ENCODE data around the gene CCDC179. TPM values are rescaled to one million over a fixed set of nuclear protein-coding genes. Genes with fewer than 3 reads are reported as not detected.

CCDC179 gene
- polyA plus RNA-seq (ENCODE audit: insufficient read length in 4 of 4): not detected

- no peak for DNase-seq (ENCODE audit: low read depth in 4 of 4, low spot score in 3 of 4)
These were observed at the start of gene CCDC179 for GRCh38 chr11:22860241-22860640. CCDC179 (minus strand) TSS chr11:22860474; CDS start chr11:22860421, 53 bp downstream.

- DNase-seq (ENCODE audit: low read depth in 4 of 4, low spot score in 3 of 4): no peak
These were observed 43.5 kb upstream of the CCDC179 start for GRCh38 chr11:22903782-22904181.

- DNase-seq (ENCODE audit: low read depth in 4 of 4, low spot score in 3 of 4): no peak
These were observed 41.3 kb upstream of the CCDC179 start for GRCh38 chr11:22901603-22902002.

GRCh38 chr11:22900764-22901486, 40.7 kb upstream of the CCDC179 start:
- no peak for DNase-seq (ENCODE audit: low read depth in 4 of 4, low spot score in 3 of 4)

GRCh38 chr11:22898036-22898435, 37.8 kb upstream of the CCDC179 start:
- DNase-seq (ENCODE audit: low read depth in 4 of 4, low spot score in 3 of 4): no peak

- no peak for DNase-seq (ENCODE audit: low read depth in 4 of 4, low spot score in 3 of 4)
These were observed 30.0 kb upstream of the CCDC179 start for GRCh38 chr11:22890227-22890626.

- no peak for DNase-seq (ENCODE audit: low read depth in 4 of 4, low spot score in 3 of 4)
These were observed 23.9 kb upstream of the CCDC179 start for GRCh38 chr11:22884217-22884616.

GRCh38 chr11:22879630-22880029, 19.4 kb upstream of the CCDC179 start:
- DNase-seq (ENCODE audit: low read depth in 4 of 4, low spot score in 3 of 4): no peak

GRCh38 chr11:22878604-22879003, 18.3 kb upstream of the CCDC179 start:
- no peak for DNase-seq (ENCODE audit: low read depth in 4 of 4, low spot score in 3 of 4)

- DNase-seq (ENCODE audit: low read depth in 4 of 4, low spot score in 3 of 4): no peak
These were observed 17.8 kb upstream of the CCDC179 start for GRCh38 chr11:22878039-22878438.

GRCh38 chr11:22875869-22876473, 15.7 kb upstream of the CCDC179 start:
- DNase-seq (ENCODE audit: low read depth in 4 of 4, low spot score in 3 of 4): peak; percentile 50 to 72 (median 64)

GRCh38 chr11:22869325-22869724, 9.1 kb upstream of the CCDC179 start:
- no peak for DNase-seq (ENCODE audit: low read depth in 4 of 4, low spot score in 3 of 4)

- no peak for DNase-seq (ENCODE audit: low read depth in 4 of 4, low spot score in 3 of 4)
These were observed 518 bp downstream of the CCDC179 start for GRCh38 chr11:22859756-22860155.

- no peak for DNase-seq (ENCODE audit: low read depth in 4 of 4, low spot score in 3 of 4)
These were observed 8.8 kb downstream of the CCDC179 start for GRCh38 chr11:22851477-22851876.

- DNase-seq (ENCODE audit: low read depth in 4 of 4, low spot score in 3 of 4): no peak
These were observed 13.5 kb downstream of the CCDC179 start for GRCh38 chr11:22846726-22847125.

GRCh38 chr11:22832315-22833015, 27.8 kb downstream of the CCDC179 start:
- no peak for DNase-seq (ENCODE audit: low read depth in 4 of 4, low spot score in 3 of 4)

- no peak for DNase-seq (ENCODE audit: low read depth in 4 of 4, low spot score in 3 of 4)
These were observed 30.2 kb downstream of the CCDC179 start for GRCh38 chr11:22830082-22830414.

GRCh38 chr11:22829231-22830081, 30.8 kb downstream of the CCDC179 start, which contains the start of gene SVIP:
SVIP (minus strand) TSS chr11:22829801; CDS start chr11:22829748, 53 bp downstream.
- peak; percentile 71 to 84 (median 78) for DNase-seq (ENCODE audit: low read depth in 4 of 4, low spot score in 3 of 4)

- no peak for DNase-seq (ENCODE audit: low read depth in 4 of 4, low spot score in 3 of 4)
These were observed 31.9 kb downstream of the CCDC179 start for GRCh38 chr11:22828373-22828772.

GRCh38 chr11:22822203-22822602, 38.1 kb downstream of the CCDC179 start:
- DNase-seq (ENCODE audit: low read depth in 4 of 4, low spot score in 3 of 4): no peak

- DNase-seq (ENCODE audit: low read depth in 4 of 4, low spot score in 3 of 4): no peak
These were observed 50.4 kb downstream of the CCDC179 start for GRCh38 chr11:22809893-22810292.

All from left renal pelvis (tissue), 4 donors.